Tibial artery (tissue), 4 donors: ENCODE measurements around the gene PDE6H.

ENCODE experiments used
- DNase-seq, 2 donors: peaks; one replicate each; pipeline ENCODE4 v3.0.0-alpha.2; 2019
- H3K27ac ChIP-seq, 2 donors: fragments of 200-600 bp; sonication (generic) in 1 of 2; 1 replicate in 1 of 2; 2 replicates in 1 of 2; pipeline ENCODE4 v1.5.1; 2018 to 2019; ENCODE audit warnings: mild to moderate bottlenecking in 1 of 2
- H3K27me3 ChIP-seq, 2 donors: fragments of 200-600 bp; sonication (generic) in 1 of 2; one replicate each; pipeline versions ENCODE4 v1.5.1 to v1.6.0; 2016 to 2019
- H3K36me3 ChIP-seq, 3 donors: fragments of 200-600 bp; sonication (generic) in 2 of 3; one replicate each; pipeline ENCODE4 v1.5.1; 2016 to 2019; ENCODE audit warnings: mild to moderate bottlenecking in 2 of 3
- H3K4me1 ChIP-seq, 4 donors: fragments of 200-600 bp; sonication (generic) in 2 of 4; 1 replicate in 3 of 4; 2 replicates in 1 of 4; pipeline ENCODE4 v1.5.1; 2016 to 2019
- H3K4me3 ChIP-seq, 2 donors: fragments of 200-600 bp; sonication (generic) in 1 of 2; 1 replicate in 1 of 2; 2 replicates in 1 of 2; pipeline ENCODE4 v1.5.1; 2018 to 2019; ENCODE audit warnings: mild to moderate bottlenecking in 2 of 2
- H3K9me3 ChIP-seq, 3 donors: fragments of 200-600 bp; sonication (generic) in 1 of 3; one replicate each; pipeline ENCODE4 v1.5.1; 2016 to 2019
- intact Hi-C: fragments of 100-400 bp; cut with DNase I; formaldehyde crosslinking; loops from one replicate; pipeline ENCODE4 v1.15.0; 2023; ENCODE audit warnings: low total_unique reads
- TF ChIP-seq, protein P1 (sequence below), 2 experiments: fragments of 200-600 bp in 1 of 2; fragments of 450-650 bp in 1 of 2; IDR thresholded peaks; one replicate each; pipeline ENCODE4 v1.5.1; 2017 to 2019; ENCODE audit warnings: antibody characterized with exemption in 2 of 2, mild to moderate bottlenecking in 1 of 2, moderate library complexity in 1 of 2

PDE6H gene

DNA sequence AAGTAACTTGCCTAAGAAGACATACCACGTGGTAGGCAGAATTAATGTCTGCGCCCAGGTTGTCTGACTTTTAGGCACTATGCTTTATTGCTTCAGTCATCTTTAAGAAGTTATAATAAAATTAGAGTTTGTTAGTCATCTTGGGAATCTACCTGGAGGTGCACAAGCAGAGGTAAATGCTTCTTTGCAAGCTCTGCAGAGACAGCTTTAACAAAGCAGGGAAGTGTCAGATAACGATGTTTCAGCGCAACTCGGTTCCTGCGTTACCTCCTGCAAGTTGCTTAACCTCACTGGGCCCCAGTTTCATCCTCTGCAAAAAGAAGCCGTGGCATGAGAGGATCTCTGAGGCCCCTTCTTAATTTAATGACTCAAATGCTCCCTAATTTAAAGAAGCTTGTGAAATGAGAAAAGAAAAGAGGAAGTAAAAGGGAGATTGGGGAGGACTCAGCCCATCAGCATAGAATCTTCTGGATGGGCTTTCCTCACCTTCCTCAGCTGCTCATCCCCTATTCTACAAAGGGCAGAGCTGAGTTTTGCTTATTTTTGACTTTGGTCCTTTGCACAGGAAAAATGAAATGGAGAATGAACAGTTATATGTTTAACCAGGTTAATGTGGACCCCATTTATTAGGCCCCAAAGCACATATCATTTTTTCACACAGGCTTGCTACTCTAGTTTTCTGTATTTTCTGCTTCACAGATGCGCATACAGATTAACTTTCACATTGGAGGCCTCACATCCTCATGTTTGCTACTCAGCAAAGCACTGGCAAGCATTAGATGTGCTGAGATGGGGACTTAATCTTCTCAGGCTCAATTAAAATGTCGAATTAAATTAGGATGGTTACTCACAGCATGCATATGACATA lies 16.6 kb upstream of the PDE6H start:
- TF ChIP-seq, protein P1, sequence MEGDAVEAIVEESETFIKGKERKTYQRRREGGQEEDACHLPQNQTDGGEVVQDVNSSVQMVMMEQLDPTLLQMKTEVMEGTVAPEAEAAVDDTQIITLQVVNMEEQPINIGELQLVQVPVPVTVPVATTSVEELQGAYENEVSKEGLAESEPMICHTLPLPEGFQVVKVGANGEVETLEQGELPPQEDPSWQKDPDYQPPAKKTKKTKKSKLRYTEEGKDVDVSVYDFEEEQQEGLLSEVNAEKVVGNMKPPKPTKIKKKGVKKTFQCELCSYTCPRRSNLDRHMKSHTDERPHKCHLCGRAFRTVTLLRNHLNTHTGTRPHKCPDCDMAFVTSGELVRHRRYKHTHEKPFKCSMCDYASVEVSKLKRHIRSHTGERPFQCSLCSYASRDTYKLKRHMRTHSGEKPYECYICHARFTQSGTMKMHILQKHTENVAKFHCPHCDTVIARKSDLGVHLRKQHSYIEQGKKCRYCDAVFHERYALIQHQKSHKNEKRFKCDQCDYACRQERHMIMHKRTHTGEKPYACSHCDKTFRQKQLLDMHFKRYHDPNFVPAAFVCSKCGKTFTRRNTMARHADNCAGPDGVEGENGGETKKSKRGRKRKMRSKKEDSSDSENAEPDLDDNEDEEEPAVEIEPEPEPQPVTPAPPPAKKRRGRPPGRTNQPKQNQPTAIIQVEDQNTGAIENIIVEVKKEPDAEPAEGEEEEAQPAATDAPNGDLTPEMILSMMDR (IDR thresholded peaks at IDR 0.05) = no peak
- H3K36me3 ChIP-seq = no peaks in the 10 kb centered on the region
- no peaks in the 10 kb centered on the region for H3K27me3 ChIP-seq
- intact Hi-C loops = no loop called here
- peaks cover 0 to 56% (median 23%) of the 10 kb centered on the region in 4 donors for H3K4me1 ChIP-seq
- peak overlapping the region; percentile 60 to 63 for H3K27ac ChIP-seq
- no peak for DNase-seq
- no peak overlapping the region for H3K4me3 ChIP-seq
- H3K9me3 ChIP-seq = no peaks in the 10 kb centered on the region

DNA sequence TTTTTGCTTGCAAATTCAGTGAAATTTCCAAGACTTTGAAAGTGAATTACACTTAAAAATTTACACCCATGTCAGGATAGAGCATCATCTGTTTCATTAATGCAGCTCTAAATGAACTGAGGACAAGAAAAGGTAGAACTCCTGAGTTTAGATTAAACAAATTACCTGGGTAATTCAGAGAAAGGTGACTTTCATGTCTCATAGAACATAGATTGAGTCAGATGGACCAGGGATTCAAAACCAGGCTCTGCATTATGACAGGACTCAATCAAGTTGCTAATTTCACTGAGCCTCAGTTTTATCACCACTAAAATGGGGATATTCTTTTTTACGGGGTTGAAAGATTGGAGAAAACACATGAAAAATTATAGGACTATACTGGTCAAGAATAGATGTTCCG lies 15.9 kb upstream of the PDE6H start:
- Histone ChIP-seq H3K27ac (peak overlapping the region; percentile 60 to 63), H3K36me3 (no peaks in the 10 kb centered on the region), H3K27me3 (no peaks in the 10 kb centered on the region), H3K4me1 (peaks cover 0 to 49% (median 18%) of the 10 kb centered on the region in 4 donors), H3K4me3 (no peak overlapping the region), H3K9me3 (no peaks in the 10 kb centered on the region)
- TF ChIP-seq, protein P1 (IDR thresholded peaks at IDR 0.05) = no peak
- intact Hi-C loops = no loop called here
- DNase-seq = no peak

DNA sequence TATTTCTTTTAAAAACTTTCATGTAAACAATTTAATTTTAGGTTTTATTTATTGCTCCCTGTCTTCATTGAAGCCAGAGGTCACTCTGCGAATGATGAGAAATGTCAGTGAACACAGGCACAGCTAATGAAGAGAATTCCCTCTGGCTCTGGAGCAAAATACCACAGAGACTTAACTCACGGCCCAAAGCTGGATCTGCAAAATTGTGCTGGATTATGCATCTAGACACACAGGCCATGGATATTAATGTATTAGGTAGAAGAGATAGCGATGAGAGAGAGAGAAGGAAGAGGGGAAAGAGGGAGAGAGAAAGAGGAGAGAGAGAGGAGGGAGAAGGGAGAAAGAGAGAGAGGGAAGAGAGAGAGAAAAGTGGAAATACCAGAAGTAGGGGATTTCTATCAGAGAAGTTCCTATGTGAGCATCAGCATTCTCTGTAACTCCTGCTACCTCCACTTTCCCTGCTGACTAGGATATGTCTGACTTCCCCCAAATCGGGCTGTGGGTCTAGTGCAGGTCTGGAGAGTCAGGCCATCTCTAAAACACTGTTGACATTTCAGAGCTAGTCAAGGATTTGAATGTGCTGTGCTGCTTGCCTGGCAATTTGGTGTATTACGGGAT lies 15.2 kb upstream of the PDE6H start:
- Histone ChIP-seq H3K4me1 (peaks cover 0 to 42% (median 15%) of the 10 kb centered on the region in 4 donors), H3K27me3 (no peaks in the 10 kb centered on the region), H3K36me3 (no peaks in the 10 kb centered on the region), H3K9me3 (no peaks in the 10 kb centered on the region), H3K27ac (peak overlapping the region; percentile 60 to 63), H3K4me3 (peak overlapping the region in 1 of 2 donors; percentile 13)
- TF ChIP-seq, protein P1 (IDR thresholded peaks at IDR 0.05) = no peak
- intact Hi-C loops = no loop called here
- no peak for DNase-seq

DNA sequence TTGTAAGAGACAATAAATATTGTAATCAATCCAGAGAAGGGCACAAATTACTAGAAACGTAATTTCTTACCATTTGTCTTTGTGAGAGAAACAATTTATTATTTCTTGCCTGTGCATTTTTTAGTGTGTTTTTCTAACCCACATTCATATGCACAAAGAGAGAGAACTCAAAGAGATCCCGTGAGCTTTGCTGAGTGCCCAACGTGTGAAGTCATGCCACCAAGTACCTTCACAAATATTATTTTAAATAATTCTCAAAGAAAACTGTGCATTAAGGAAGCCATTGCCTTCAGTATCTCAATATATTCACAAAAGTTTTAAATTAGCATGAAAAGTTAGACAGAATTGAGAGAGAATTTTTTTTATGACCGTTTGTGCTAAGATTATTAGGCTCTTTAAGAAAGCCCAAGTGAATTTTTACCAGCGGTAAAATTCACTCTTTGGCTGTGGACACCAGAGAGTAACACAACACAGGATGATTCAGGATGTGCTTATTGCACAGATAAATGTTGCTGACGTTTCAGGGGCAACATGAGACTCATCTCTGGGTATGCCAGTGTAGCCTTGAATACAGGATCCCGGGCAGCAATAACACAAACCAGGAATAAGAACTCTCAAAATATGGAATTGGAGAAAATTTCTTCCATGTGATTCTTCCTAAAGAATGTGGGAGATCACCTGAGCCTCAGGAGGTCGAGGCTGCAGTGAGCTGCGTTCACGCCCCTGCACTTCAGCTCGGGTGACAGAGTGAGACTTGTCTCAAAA lies 14.3 kb upstream of the PDE6H start:
- TF ChIP-seq, protein P1 (IDR thresholded peaks at IDR 0.05) = no peak
- Histone ChIP-seq H3K4me3 (peak overlapping the region in 1 of 2 donors; percentile 48), H3K36me3 (no peaks in the 10 kb centered on the region), H3K27ac (peak overlapping the region; percentile 60 to 63), H3K4me1 (peaks cover 0 to 39% (median 15%) of the 10 kb centered on the region in 4 donors), H3K9me3 (no peaks in the 10 kb centered on the region), H3K27me3 (no peaks in the 10 kb centered on the region)
- DNase-seq = no peak
- intact Hi-C loops = loop anchor here (1.0 kb wide), 1 partner anchor 10 kb away; no protein-coding TSS in a partner anchor

DNA sequence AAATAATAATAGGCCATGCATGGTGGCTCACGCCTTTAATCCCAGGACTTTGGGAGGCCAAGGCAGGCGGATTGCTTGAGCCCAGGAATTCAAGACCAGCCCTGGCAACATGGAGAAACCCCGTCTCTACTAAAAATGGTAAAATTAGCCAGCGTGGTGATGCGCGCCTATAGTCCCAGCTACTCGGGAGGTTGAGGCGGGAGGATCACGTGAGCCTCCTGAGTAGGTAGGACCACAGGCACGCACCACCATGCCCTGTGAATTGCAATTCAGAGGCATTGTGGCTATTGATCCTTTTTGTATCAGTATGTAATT lies 13.8 kb upstream of the PDE6H start:
- Histone ChIP-seq H3K27me3 (no peaks in the 10 kb centered on the region), H3K27ac (peak overlapping the region; percentile 60 to 63)

More for the DNA sequence above, 13.8 kb upstream of the PDE6H start:
- intact Hi-C loops = loop anchor here (1.0 kb wide), 1 partner anchor 11 kb away; no protein-coding TSS in a partner anchor
- Histone ChIP-seq H3K4me3 (peak overlapping the region in 1 of 2 donors; percentile 48), H3K9me3 (no peaks in the 10 kb centered on the region), H3K36me3 (no peaks in the 10 kb centered on the region), H3K4me1 (peaks cover 0 to 39% (median 15%) of the 10 kb centered on the region in 4 donors)
- TF ChIP-seq, protein P1 (IDR thresholded peaks at IDR 0.05) = no peak
- DNase-seq = no peak
